Superior temporal gyrus (tissue), 1 donor: ENCODE measurements around the gene ZBTB7A.

Source experiments
- DNase-seq: peaks from one replicate; pipeline ENCODE4 v3.0.0-alpha.2; 2016; ENCODE audit errors: extremely low spot score

Gene ZBTB7A

GRCh38 chr19:4068047-4068966 is 1.6 kb upstream of the ZBTB7A start:
- no peak for DNase-seq

GRCh38 chr19:4067396-4068046 is 822 bp upstream of the ZBTB7A start:
- no peak for DNase-seq

GRCh38 chr19:4066176-4066606 is 508 bp downstream of the ZBTB7A start:
- peak; percentile 40 for DNase-seq

DNA sequence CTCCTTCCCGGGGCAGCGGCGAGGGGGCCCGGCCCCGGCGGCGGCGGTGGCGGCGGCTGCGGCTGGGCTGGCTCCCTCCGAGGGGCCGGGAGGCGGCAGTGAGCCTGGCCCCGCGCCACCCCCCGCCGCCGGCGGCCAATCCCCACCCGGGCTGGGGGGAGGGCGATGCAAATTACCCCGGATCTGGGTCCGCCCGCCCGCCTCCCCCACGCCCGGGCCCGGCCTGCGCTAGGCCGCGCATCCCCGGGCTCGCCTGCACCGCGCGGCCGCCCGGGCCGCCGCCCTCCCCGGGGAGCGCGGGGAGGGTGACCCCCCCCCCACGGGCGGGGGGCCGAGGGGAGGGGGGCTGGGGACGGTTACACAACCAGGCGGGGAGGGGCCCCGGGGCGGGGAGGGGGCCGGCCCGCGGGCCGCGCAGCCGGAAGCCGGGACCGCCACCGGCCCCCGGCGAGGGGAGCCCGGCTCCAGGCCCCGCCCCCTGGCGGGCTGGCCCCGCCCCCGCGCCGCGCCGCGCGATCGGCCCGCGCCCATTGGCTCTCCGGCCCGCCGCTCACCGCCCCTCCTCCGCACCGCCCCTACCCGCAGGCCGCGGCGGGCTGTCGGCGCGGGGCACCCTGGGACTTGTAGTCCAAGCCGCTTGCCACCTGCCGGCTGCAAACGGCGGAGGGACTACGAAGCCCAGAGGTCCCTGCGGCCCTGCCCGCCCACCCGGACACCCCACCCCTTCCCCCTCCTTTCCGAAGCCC is 1.1 kb downstream of the ZBTB7A start:
- peak; percentile 89 for DNase-seq

DNA sequence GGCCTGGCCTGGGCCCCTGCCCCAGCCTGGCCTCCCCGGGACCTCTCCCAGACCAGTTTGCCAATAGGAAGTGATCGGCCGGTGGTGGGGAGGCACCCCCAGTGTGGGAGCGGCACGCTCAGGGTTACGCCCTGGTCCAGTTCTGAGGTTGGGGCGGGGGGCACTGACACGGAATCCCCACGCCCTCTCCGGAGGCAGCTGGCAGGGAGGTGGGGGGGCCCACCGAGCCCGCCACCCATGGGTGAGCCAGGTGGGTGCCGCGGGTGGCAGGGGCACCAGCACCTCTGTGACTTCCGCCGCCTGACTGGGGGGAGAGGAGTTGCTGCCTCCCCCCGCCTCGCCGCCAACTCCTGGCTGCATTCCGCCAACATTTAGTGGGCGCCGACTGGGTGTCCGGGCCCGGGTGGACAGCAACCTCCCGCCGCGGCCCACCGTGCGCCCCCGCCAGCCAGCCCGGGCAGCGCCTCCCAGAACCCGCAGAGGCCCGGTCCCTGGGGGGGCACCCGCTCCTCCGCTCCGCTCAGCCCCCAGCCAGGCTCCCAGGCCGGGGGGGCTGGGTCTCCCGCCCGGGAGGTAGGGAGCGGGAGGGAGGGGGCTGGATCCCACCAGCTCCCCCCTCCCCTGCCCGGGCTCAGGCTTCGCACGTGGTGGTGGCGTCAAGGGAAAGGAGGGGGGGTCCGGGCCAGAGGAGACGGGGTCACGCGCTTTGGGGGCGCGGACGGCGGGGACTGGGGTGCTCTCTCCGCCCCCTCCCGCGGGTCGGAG is 2.0 kb downstream of the ZBTB7A start:
- DNase-seq: peak; percentile 37

- DNase-seq: peak; percentile 32
Observed at GRCh38 chr19:4064149-4064495, 2.6 kb downstream of the ZBTB7A start.

GRCh38 chr19:4063369-4064148 is 3.1 kb downstream of the ZBTB7A start:
- DNase-seq: no peak

- no peak for DNase-seq
Observed at GRCh38 chr19:4062419-4063368, 4.0 kb downstream of the ZBTB7A start.

DNA sequence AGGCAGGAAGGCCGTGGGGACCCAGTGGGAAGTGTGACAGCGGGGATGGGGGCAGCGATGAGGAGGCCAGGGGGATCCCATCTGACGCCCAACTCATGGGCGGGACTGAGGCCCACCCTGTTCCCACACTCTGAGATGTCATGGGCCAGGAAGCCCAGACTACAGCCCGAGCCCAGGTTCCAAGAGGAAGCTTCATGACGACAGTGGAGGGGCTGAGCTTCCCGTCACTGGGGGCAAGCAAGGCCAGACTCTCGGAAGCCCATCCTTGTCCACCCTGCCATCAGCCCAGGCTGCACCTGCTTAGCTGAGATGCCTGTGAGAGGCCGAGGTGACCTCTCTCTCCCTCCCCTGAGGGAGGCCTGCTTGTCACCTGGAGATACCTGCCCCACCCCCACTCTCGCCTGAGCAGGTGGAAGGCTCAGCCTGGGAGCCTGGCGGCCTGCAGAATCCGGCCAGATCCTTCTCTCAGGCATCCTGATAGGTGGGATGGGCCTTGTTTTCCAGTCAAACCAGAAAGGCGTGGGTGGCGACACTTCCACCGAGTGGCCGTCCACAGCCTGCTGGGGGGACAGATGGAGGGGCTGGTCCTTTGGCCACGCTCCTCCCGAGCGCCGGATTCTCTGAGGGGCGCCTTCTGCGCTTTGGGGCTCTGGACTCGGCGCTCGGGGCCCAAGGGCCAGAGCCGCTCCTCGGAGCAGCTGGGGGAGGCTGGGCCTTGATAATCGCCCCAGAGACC is 4.8 kb downstream of the ZBTB7A start:
- DNase-seq: no peak

DNA sequence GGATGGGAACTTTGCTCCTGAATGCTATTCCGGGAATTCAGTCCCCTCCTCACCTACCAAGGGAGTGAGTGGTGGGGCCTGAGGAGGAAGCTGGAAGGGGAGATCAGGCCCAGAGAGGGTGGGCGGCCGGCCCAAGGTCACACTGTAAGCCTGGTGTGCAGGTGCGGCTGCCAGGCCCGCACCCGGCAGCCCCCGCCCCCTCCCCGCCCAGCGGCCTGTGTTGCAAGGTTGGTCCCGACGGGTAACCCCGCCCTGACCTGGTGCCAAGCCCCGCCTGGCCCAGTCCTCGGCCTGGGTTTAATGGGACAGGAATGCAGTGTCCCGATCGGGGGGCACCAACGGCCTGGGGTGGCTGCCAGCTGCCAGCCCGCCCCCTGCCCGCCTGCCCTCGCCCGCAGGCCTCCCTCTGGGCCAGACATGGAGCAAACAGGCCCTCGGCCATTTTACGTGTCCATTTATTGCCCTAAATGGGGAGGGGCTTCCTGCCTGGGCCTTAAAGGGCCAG is 5.5 kb downstream of the ZBTB7A start:
- DNase-seq: no peak

DNA sequence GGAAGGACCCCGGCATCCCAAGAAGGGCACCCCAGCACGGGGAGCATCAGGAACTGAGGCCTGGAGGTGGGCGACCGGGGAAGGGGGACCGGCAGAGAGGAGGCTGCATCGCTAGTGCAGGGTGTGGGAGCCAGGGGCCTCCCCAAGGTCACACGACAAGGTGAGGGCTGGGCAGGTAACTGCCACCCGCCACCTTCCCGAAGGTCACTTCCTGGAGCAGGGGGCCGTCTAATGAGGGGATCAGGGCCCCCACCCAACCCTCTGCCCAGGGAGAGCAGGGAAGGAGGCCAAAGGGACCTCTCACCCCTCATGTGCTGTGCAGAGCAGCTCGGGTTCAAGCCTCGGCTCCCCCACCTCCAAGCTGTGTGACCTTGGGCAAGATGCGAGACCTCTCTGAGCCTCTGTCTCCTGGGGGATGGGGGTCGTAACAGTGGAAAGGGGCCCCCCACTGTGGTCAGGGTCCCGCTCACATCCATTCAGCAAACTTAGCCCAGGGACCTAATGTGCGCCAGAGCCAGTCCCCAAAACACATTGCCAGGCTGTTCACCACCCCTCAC is 6.0 kb downstream of the ZBTB7A start:
- no peak for DNase-seq

DNA sequence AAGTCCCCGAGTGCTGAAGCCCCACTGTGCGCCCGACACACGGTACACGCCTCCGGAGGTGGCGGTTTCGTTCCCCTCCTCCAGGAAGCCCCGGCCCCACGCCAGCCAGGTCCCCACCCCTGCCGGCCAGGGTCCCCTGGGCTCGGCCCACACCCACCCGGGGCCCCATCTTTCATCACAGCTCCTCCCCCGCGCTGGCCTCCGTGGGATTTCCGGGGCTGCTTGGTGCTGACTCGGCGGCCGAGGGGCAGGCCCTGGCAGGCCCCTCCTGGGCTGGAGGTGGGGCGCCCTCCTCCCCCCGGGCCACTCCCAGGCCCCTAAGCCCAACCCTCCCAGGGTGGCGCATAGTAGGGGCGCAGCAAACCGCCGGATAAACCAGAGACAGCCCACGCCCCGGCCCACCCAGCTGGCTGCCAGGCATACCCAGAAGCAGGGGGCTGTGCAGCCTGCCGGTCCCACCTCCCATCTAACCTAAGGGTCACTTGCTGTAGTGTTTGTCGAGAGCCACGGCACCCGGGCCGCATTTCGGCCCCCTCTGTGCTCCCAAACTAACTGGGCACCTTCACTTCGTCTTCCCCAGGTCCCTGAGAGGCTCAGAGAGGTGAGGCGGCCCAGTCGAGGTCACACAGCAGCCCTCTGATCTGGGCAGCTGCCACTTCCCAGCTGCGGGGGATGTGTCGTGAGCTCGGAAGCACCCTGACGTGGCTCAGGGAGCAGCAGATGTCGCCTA is 6.6 kb downstream of the ZBTB7A start:
- no peak for DNase-seq

DNA sequence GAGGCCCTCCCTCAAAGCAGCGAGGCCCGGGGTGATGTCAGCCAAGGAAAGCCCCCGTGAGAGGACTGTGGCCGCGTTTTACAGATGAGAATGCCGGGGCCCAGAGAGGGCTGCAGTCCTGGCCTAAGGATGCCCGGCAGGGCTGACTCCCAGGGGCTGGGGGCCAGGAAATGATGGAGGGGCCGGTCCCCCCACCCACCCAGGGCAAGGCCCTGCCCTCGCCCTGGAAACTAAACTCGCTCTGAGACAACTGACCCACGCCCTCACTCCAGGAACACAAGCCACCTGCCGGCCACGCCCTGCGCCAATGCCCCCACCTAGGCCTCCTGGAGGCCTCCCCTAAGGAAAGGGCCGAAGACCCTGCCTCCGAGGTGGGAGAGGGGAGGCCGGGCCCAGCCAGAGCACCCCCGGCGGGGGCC is 7.2 kb downstream of the ZBTB7A start:
- DNase-seq: no peak

DNA sequence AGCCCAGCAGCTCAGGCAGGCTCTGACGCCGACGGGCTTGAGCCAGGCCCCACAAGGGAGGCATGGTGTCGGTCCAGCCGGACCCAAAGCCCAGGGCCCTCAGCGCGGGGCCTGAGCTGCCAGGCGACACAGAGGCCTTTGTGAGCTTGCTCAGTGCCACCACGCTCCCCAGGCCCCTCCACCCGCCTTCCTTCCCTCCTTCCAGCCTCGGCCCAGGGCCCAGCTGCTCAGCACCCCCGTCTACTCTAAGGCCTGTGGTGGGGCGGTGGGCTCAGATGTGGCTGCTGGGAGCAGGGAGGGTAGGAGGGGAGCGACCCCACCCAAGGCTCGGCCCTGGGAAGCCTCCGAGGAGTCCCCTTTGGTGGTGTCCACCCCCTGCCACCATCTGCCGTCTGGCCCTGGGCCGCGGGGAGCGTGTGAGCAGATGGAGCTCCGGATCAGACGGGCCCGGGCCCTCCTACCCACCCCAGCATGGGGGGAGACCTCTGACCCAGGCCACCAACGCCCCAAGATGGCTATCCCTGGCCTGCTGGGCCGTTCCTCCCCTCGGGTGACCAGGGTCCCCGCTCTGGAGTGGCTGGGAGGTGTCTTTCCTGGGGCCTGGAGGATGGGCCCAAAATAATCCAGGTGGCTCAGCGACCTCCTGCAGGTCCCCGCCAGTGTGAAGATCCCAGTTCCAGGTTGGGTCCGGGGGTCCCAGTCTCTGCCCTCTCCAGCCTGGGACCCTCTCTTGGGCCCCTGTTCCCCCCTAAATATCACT is 7.8 kb downstream of the ZBTB7A start:
- DNase-seq: peak; percentile 81

DNA sequence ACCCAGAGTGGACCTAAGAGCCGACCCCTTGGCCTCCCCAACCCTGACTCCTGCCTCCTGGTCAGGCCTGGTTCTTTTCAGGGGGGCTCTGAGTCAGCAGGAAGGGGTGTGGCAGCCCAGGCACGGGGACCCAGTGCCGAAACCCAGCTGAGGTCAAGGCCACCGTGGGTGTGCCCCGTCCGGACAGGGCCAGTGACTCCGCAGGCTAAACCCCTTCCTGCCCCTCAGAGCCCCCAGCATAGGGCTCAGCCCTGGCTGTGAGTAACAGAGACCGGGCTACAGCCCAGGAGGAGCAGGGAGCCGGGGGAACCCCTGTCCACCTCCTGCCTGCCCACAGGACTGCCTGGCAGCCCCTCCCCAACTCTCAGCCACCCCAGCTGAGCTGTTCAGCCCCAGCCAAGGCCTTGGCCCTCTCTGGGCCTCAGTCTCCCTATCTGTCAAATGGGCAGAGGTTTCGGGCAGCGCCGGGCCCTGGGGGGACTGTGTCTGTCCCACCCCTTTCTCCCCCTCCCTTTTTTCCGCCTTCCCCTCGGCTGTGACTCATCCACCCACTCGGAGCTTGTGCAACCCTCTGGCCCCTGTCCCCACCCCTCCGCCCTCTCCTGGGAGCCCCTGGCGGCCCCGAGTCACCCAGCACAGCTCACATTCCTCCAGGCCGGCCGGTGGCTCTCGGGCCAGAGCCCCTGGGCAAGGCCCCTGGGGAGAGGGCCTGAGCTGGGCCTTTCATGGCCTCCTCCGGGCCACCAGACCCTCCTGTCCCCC is 8.6 kb downstream of the ZBTB7A start:
- DNase-seq: no peak

GRCh38 chr19:4055209-4055552 is 11.5 kb downstream of the ZBTB7A start:
- no peak for DNase-seq
